ENCODE data around the gene PDLIM3. TPM values are rescaled to one million over a fixed set of nuclear protein-coding genes. Genes with fewer than 3 reads are reported as not detected.

Gene PDLIM3
- total RNA-seq, 1 experiment from 2014 or later, result 6.2 TPM

DNA sequence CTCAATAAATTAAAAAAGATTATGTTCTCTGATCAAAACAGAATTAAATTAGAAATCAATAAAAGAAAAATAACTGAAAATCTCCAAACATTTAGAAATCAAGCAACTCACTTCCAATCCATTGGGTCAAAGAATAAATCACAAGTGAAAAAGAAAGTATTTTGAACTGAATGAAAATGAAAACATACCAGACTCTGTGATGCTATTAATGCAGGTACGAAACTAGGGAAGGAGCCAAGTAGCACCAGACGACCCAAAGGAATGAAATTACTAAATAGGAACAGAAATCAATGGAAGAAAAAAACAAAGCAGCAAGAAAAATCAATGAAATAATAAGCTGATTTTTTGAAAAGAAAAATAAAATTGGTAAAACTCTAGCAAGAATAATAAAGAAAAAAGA, 79.2 kb downstream of the PDLIM3 start (continued):
- TF ChIP-seq, protein P1, sequence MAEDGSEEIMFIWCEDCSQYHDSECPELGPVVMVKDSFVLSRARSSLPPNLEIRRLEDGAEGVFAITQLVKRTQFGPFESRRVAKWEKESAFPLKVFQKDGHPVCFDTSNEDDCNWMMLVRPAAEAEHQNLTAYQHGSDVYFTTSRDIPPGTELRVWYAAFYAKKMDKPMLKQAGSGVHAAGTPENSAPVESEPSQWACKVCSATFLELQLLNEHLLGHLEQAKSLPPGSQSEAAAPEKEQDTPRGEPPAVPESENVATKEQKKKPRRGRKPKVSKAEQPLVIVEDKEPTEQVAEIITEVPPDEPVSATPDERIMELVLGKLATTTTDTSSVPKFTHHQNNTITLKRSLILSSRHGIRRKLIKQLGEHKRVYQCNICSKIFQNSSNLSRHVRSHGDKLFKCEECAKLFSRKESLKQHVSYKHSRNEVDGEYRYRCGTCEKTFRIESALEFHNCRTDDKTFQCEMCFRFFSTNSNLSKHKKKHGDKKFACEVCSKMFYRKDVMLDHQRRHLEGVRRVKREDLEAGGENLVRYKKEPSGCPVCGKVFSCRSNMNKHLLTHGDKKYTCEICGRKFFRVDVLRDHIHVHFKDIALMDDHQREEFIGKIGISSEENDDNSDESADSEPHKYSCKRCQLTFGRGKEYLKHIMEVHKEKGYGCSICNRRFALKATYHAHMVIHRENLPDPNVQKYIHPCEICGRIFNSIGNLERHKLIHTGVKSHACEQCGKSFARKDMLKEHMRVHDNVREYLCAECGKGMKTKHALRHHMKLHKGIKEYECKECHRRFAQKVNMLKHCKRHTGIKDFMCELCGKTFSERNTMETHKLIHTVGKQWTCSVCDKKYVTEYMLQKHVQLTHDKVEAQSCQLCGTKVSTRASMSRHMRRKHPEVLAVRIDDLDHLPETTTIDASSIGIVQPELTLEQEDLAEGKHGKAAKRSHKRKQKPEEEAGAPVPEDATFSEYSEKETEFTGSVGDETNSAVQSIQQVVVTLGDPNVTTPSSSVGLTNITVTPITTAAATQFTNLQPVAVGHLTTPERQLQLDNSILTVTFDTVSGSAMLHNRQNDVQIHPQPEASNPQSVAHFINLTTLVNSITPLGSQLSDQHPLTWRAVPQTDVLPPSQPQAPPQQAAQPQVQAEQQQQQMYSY (CRISPR knock-in tag; IDR thresholded peaks at IDR 0.05), result no peak
- no peak for TF ChIP-seq ATF3 (CRISPR knock-in tag; conservative IDR thresholded peaks at IDR 0.05)

Other genes starting within 250 kb of the PDLIM3 start
- gene LRP2BP, start 139.6 kb downstream of the PDLIM3 start, total RNA-seq (2021), result 0.33 to 0.69 TPM (median 0.39 TPM) in 3 replicates
- gene ANKRD37, start 138.7 kb downstream of the PDLIM3 start, total RNA-seq (2021), result 3.0 to 6.5 TPM (median 5.6 TPM) in 3 replicates
- gene UFSP2, start 109.5 kb downstream of the PDLIM3 start, total RNA-seq (2021), result 29.6 to 33.0 TPM (median 30.8 TPM) in 3 replicates
- 2.1 to 2.9 TPM (median 2.2 TPM) in 3 replicates for gene CCDC110, start 63.8 kb downstream of the PDLIM3 start, total RNA-seq (2021)

All from WTC11 (cell line).